HCT116 (cell line): Measurements from ENCODE around the gene EDN2. TPM values are rescaled to one million over a fixed set of nuclear protein-coding genes. Genes with fewer than 3 reads are reported as not detected.

Experiments used
- ATAC-seq: fragments of 200-7000 bp; cut with Tn5 transposase; 2 replicates; pipeline ENCODE4 v1.9.1; 2020; ENCODE audit warnings: mild to moderate bottlenecking, moderate library complexity
- BruUV-seq: library from RNA; stranded (reverse); fragments of 400-500 nt; replicated peaks from 2 replicates; lab custom pipeline; 2021; lab: Mats Ljungman, UMichigan
- CTCF ChIA-PET: fragments of 300-600 bp; sonication (Branson Sonifier 250); formaldehyde crosslinking; loops from one replicate; lab custom pipeline; 2021; ENCODE audit warnings: antibody characterized with exemption; lab: Charles Lee
- POLR2A ChIA-PET: fragments of 300-600, 350-600 bp; sonication (Branson Sonifier 250); formaldehyde crosslinking; loops from one replicate; lab custom pipeline; 2021; ENCODE audit warnings: antibody characterized with exemption; lab: Charles Lee
- RAD21 ChIA-PET, 2 experiments: fragments of 300-600 bp; sonication (Branson Sonifier 250); formaldehyde crosslinking; loops; one replicate each; lab custom pipeline; 2023; ENCODE audit warnings: low total read pairs in 2 of 2; ENCODE audit not compliant: uncharacterized antibody in 2 of 2, unreplicated experiment in 2 of 2, low non-redundant PET in 1 of 2; lab: Charles Lee
- DNase-seq: peaks from one replicate; pipeline ENCODE4 v3.0.0-alpha.2; 2010; ENCODE audit warnings: low read depth, low spot score
- H2AFZ ChIP-seq: fragments of 200-600 bp; shearing (Covaris generic), sonication (generic); 2 replicates; pipeline ENCODE4 v1.6.1; 2017; ENCODE audit warnings: low read depth, mixed run types, mixed read lengths, antibody characterized with exemption, low read length; ENCODE audit not compliant: poor library complexity, severe bottlenecking
- H3K27ac ChIP-seq: 2 replicates; pipeline ENCODE4 v1.5.1; 2012; ENCODE audit warnings: low read depth, low read length
- H3K27me3 ChIP-seq: fragments of 200-600 bp; sonication (generic); 2 replicates; pipeline ENCODE4 v1.6.1; 2016; ENCODE audit warnings: mixed run types, low read length, mixed read lengths; ENCODE audit not compliant: insufficient read depth
- H3K36me3 ChIP-seq, 2 experiments: fragments of 200-500 bp in 1 of 2; fragments of 200-600 bp in 1 of 2; sonication (Bioruptor generic) in 1 of 2; sonication (generic) in 1 of 2; 2 replicates each; pipeline versions ENCODE4 v1.5.1 to v1.6.1; 2014 to 2016; ENCODE audit warnings: low read length in 2 of 2, inconsistent platforms in 1 of 2, mixed read lengths in 1 of 2, mixed run types in 1 of 2; ENCODE audit not compliant: insufficient read depth in 2 of 2, control insufficient read depth in 1 of 2
- H3K4me1 ChIP-seq, 2 experiments: fragments of 200-600 bp in 1 of 2; sonication (generic) in 1 of 2; 2 replicates each; pipeline versions ENCODE4 v1.5.1 to v1.6.1; 2012 to 2017; ENCODE audit warnings: low read length in 2 of 2, inconsistent platforms in 1 of 2, mild to moderate bottlenecking in 1 of 2, mixed read lengths in 1 of 2, mixed run types in 1 of 2, moderate library complexity in 1 of 2; ENCODE audit not compliant: insufficient read depth in 2 of 2, control insufficient read depth in 1 of 2
- H3K4me2 ChIP-seq: fragments of 200-600 bp; sonication (generic); 2 replicates; pipeline ENCODE4 v1.6.1; 2017; ENCODE audit warnings: mixed run types, low read length, mixed read lengths
- H3K4me3 ChIP-seq, 2 experiments: fragments of 200-600 bp in 1 of 2; sonication (generic) in 1 of 2; replicated peaks in 1 of 2; 2 replicates each; pipeline ENCODE4 v1.5.1; 2011 to 2016; ENCODE audit warnings: low read length in 2 of 2, control low read depth in 1 of 2, low read depth in 1 of 2, mild to moderate bottlenecking in 1 of 2, mixed read lengths in 1 of 2, mixed run types in 1 of 2
- H3K79me2 ChIP-seq: fragments of 200-600 bp; sonication (generic); 2 replicates; pipeline ENCODE4 v1.6.1; 2017; ENCODE audit warnings: mild to moderate bottlenecking, mixed run types, low read length, moderate library complexity, mixed read lengths; ENCODE audit not compliant: insufficient read depth
- H3K9ac ChIP-seq: fragments of 200-600 bp; sonication (generic); 2 replicates; pipeline ENCODE4 v1.6.1; 2016; ENCODE audit warnings: low read length, mixed read lengths
- H3K9me2 ChIP-seq: fragments of 200-600 bp; sonication (generic), shearing (Covaris generic); 2 replicates; pipeline ENCODE4 v1.6.1; 2017; ENCODE audit warnings: mixed run types, mild to moderate bottlenecking, moderate library complexity; ENCODE audit not compliant: insufficient read depth
- H3K9me3 ChIP-seq, 2 experiments: fragments of 200-500 bp in 1 of 2; fragments of 200-600 bp in 1 of 2; sonication (Bioruptor generic) in 1 of 2; sonication (generic) in 1 of 2; 2 replicates each; pipeline ENCODE4 v1.6.1; 2014 to 2017; ENCODE audit warnings: low read length in 2 of 2, mixed read lengths in 2 of 2, inconsistent platforms in 1 of 2, low read depth in 1 of 2, mild to moderate bottlenecking in 1 of 2, mixed run types in 1 of 2, moderate library complexity in 1 of 2; ENCODE audit not compliant: control insufficient read depth in 1 of 2, insufficient read depth in 1 of 2
- H4K20me1 ChIP-seq: fragments of 200-600 bp; sonication (generic), shearing (Covaris generic); 2 replicates; pipeline ENCODE4 v1.6.1; 2017; ENCODE audit warnings: mixed run types, mild to moderate bottlenecking, moderate library complexity; ENCODE audit not compliant: insufficient read depth
- CEBPB ChIP-seq: IDR thresholded peaks from 2 replicates; pipeline ENCODE4 v1.6.1; 2012; ENCODE audit warnings: low read depth
- ELF1 ChIP-seq: IDR thresholded peaks from 2 replicates; pipeline ENCODE4 v1.6.1; 2012; ENCODE audit warnings: low read depth, borderline replicate concordance
- EZH2 ChIP-seq: fragments of 200-600 bp; sonication (generic); IDR thresholded peaks from 2 replicates; pipeline ENCODE4 v1.6.1; 2017; ENCODE audit warnings: antibody characterized with exemption, mixed run types
- EZH2phosphoT487 ChIP-seq: fragments of 200-600 bp; IDR thresholded peaks from 2 replicates; pipeline ENCODE4 v1.6.1; 2018; ENCODE audit warnings: antibody characterized with exemption, borderline replicate concordance
- POLR2AphosphoS5 ChIP-seq: IDR thresholded peaks from 2 replicates; pipeline ENCODE4 v1.6.1; 2011; ENCODE audit warnings: mild to moderate bottlenecking, low read depth, low read length, moderate library complexity
- SIN3A ChIP-seq: IDR thresholded peaks from 2 replicates; pipeline ENCODE4 v1.6.1; 2012; ENCODE audit warnings: low read depth
- YY1 ChIP-seq: IDR thresholded peaks from 2 replicates; pipeline ENCODE4 v1.6.1; 2011; ENCODE audit warnings: low read length, low read depth, moderate library complexity, mild to moderate bottlenecking; ENCODE audit not compliant: insufficient replicate concordance; ENCODE audit errors: extremely low read depth
- ZFX ChIP-seq: fragments of 450-650 bp; IDR thresholded peaks from 2 replicates; pipeline ENCODE4 v1.6.1; 2017
- ZNF274 ChIP-seq: fragments of 200-500 bp; sonication (Bioruptor generic); IDR thresholded peaks from 2 replicates; pipeline ENCODE4 v1.6.1; 2014; ENCODE audit warnings: mild to moderate bottlenecking, low read depth, low read length, inconsistent platforms
- intact Hi-C: fragments of 100-400 bp; cut with micrococcal nuclease; formaldehyde crosslinking; loops from 2 replicates; pipeline ENCODE4 v1.10.0; 2022
- total RNA-seq: library from RNA; stranded (reverse); gene quantifications from one replicate; pipeline ENCODE4 v1.2.1, GENCODE V29; 2021; ENCODE audit not compliant: unreplicated experiment
- TF ChIP-seq, protein P1 (sequence below): IDR thresholded peaks from 2 replicates; pipeline ENCODE4 v1.6.1; 2012
- TF ChIP-seq, protein P2 (sequence below): IDR thresholded peaks from 2 replicates; pipeline ENCODE4 v1.6.1; 2012
- TF ChIP-seq, protein P3 (sequence below): IDR thresholded peaks from 2 replicates; pipeline ENCODE4 v1.6.1; 2011; ENCODE audit warnings: mild to moderate bottlenecking, low read length, moderate library complexity; ENCODE audit not compliant: insufficient replicate concordance; ENCODE audit errors: extremely low read depth

Gene EDN2
- total RNA-seq, 1 experiment from 2014 or later = not detected

DNA sequence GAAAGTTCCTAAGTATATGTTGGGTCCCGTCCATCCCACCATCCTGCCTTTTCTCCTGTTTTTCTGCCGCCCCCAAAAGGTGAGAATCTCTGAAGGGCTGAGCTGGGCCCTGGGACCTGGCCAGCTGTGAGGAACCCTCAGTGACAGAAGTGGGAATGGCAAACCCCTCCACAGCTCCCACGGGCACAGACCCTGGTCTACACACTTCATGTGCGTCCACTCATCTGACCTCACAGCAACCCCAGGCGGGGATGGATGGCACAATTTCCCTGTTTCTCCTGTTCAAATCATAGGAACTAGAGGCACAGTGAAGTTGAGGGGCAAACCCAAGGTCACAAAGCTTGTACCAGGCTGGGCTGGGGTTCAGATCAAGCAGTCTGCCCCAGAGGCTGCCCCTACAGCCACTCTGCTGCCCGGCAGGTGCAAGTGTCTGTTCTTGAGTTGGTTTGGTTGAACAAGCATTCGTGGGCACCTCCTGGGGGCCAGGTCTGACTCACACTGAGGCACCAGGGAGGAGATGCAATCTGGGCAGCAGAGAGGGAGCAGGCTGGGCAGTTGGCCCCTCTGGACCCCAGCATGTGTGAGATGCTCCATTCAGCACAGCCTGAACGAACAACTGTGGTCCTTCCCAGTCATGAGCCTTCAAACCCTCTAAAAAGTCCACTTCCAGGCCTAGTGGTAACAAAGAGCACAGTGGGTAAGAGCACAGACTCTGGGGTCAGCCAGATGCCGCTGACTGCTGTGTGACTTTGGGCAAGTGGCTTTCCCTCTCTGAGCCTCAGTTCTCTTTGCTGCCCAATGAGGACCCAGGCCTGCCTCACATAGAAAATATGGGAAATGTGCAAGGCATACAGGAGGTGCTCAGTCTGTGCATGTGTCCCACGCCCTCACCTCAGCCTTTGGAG is 4.0 kb downstream of the EDN2 start:
- ChIA-PET RAD21 (no interaction called here), CTCF (interaction anchor here (1.2 to 3.9 kb wide), 3 partner anchors 11 to 13 kb away, joined by 3 to 15 read pairs (median 5); no protein-coding TSS in a partner anchor), POLR2A (no interaction called here)
- Histone ChIP-seq H3K27ac (no peak overlapping the region), H3K4me1 (peaks cover 30 to 35% of the 10 kb centered on the region in 2 experiments), H3K27me3 (no peaks in the 10 kb centered on the region), H3K79me2 (no peaks in the 10 kb centered on the region), H3K4me3 (no peak overlapping the region), H3K9ac (no peak overlapping the region), H4K20me1 (no peaks in the 10 kb centered on the region), H3K4me2 (no peak overlapping the region), H3K36me3 (no peaks in the 10 kb centered on the region), H3K9me3 (no peaks in the 10 kb centered on the region), H3K9me2 (no peaks in the 10 kb centered on the region), H2AFZ (no peak overlapping the region)
- no peak for DNase-seq
- TF ChIP-seq, protein P1, sequence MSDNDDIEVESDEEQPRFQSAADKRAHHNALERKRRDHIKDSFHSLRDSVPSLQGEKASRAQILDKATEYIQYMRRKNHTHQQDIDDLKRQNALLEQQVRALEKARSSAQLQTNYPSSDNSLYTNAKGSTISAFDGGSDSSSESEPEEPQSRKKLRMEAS = no peak
- TF ChIP-seq EZH2 (no peak), ZFX (no peak), ZNF274 (no peak), ELF1 (no peak), CEBPB (no peak)
- TF ChIP-seq, protein P2, sequence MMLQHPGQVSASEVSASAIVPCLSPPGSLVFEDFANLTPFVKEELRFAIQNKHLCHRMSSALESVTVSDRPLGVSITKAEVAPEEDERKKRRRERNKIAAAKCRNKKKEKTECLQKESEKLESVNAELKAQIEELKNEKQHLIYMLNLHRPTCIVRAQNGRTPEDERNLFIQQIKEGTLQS = no peak
- intact Hi-C loops = no loop called here
- no TSS peak for BruUV-seq
- no peak for ATAC-seq

DNA sequence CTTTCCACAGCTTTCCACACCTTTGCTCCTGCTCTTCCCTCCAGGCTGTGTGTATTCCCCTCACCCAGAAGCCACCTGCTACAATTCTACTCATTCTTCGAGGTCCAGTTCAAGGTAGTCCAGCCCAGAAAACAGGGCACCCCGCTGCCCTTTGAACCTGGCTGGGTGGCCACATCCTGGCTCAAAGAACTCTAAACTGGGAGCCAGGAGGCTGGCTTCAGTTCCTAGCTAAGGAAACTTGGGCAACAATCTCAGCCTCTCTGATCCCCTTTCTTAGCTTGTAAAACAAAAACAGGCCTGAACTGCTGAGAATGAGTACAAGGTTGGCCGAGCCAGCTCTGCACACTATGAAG is 4.7 kb downstream of the EDN2 start:
- H2AFZ ChIP-seq = no peak overlapping the region
- ATAC-seq (no peak), DNase-seq (no peak)
- ChIA-PET POLR2A (no interaction called here), CTCF (interaction anchor here (1.2 to 1.7 kb wide), 2 partner anchors 12 to 13 kb away, joined by 3 to 5 read pairs; no protein-coding TSS in a partner anchor), RAD21 (no interaction called here)
- no peak overlapping the region for H3K27ac ChIP-seq
- H3K9ac ChIP-seq = no peak overlapping the region
- H3K36me3 ChIP-seq = no peaks in the 10 kb centered on the region
- peaks cover 24 to 28% of the 10 kb centered on the region in 2 experiments for H3K4me1 ChIP-seq
- no peaks in the 10 kb centered on the region for H3K9me3 ChIP-seq
- H3K4me3 ChIP-seq = no peak overlapping the region
- no peak overlapping the region for H3K4me2 ChIP-seq
- no peaks in the 10 kb centered on the region for H3K79me2 ChIP-seq
- no peaks in the 10 kb centered on the region for H3K9me2 ChIP-seq
- no peaks in the 10 kb centered on the region for H4K20me1 ChIP-seq
- intact Hi-C loops = no loop called here
- BruUV-seq = no TSS peak
- H3K27me3 ChIP-seq = no peaks in the 10 kb centered on the region
- TF ChIP-seq, protein P1 = no peak
- TF ChIP-seq POLR2AphosphoS5 = no peak
- no peak for TF ChIP-seq EZH2phosphoT487
- TF ChIP-seq, protein P3, sequence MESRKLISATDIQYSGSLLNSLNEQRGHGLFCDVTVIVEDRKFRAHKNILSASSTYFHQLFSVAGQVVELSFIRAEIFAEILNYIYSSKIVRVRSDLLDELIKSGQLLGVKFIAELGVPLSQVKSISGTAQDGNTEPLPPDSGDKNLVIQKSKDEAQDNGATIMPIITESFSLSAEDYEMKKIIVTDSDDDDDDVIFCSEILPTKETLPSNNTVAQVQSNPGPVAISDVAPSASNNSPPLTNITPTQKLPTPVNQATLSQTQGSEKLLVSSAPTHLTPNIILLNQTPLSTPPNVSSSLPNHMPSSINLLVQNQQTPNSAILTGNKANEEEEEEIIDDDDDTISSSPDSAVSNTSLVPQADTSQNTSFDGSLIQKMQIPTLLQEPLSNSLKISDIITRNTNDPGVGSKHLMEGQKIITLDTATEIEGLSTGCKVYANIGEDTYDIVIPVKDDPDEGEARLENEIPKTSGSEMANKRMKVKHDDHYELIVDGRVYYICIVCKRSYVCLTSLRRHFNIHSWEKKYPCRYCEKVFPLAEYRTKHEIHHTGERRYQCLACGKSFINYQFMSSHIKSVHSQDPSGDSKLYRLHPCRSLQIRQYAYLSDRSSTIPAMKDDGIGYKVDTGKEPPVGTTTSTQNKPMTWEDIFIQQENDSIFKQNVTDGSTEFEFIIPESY = no peak
- no peak for TF ChIP-seq SIN3A
- TF ChIP-seq, protein P2 = no peak
- TF ChIP-seq ZNF274 = no peak
- no peak for TF ChIP-seq YY1
- no peak for TF ChIP-seq CEBPB
